H7 (cell line): ENCODE data around the gene CCDC71L. TPM values are rescaled to one million over a fixed set of nuclear protein-coding genes. Genes with fewer than 3 reads are reported as not detected.

Experiments used
- DNase-seq: peaks from one replicate; pipeline ENCODE4 v3.0.0; 2012
- H3K27me3 ChIP-seq: 2 replicates; pipeline ENCODE4 v1.6.0; 2011; ENCODE audit warnings: mild to moderate bottlenecking, low read length; ENCODE audit not compliant: control insufficient read depth, insufficient read depth
- H3K36me3 ChIP-seq: replicated peaks from 2 replicates; pipeline ENCODE4 v1.5.1; 2011; ENCODE audit warnings: low read length; ENCODE audit not compliant: control insufficient read depth, insufficient read depth
- H3K4me3 ChIP-seq: 2 replicates; pipeline ENCODE4 v1.5.1; 2011; ENCODE audit warnings: low read depth, mild to moderate bottlenecking, control low read depth, low read length, moderate library complexity; ENCODE audit not compliant: insufficient read depth
- total RNA-seq: library from RNA; depleted of rRNA; stranded (reverse); fragments of >200 nt; shearing (Covaris generic); gene quantifications from 2 replicates; pipeline ENCODE4 v1.2.3, GENCODE V29; 2014

Gene CCDC71L
- total RNA-seq, 1 experiment from 2014 or later: 34.8 TPM

DNA sequence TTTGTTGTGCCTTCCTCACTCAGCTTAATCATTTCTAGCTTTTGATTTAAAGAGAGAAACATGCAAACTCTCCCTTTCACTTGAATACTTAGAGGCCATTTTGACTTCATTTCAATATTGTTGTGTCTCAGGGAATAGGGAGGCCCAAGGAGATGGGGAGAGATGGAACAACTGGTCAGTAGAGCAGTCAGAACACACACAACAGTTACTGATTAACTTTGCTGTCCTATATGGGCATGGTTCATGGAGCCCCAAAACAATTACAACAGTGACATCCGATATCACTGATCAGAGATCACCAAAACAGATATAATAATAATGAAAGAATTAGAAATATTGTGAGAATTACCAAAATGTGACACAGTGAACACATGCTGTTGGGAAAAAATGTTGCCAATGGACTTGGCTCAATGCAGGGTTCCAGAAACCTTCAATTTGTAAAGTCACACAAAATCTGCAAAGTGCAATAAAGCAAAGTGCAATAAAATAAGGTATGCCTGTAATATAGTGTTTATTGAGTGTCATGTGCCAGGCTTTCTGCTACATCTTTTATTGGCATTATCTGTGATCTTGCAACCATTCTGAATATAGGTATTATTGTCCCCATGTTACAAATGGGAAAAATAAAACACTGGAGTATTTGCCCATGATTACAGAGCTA is 38.2 kb downstream of the CCDC71L start:
- Histone ChIP-seq H3K36me3 (no peaks in the 10 kb centered on the region), H3K27me3 (no peaks in the 10 kb centered on the region), H3K4me3 (no peak overlapping the region)
- no peak for DNase-seq

DNA sequence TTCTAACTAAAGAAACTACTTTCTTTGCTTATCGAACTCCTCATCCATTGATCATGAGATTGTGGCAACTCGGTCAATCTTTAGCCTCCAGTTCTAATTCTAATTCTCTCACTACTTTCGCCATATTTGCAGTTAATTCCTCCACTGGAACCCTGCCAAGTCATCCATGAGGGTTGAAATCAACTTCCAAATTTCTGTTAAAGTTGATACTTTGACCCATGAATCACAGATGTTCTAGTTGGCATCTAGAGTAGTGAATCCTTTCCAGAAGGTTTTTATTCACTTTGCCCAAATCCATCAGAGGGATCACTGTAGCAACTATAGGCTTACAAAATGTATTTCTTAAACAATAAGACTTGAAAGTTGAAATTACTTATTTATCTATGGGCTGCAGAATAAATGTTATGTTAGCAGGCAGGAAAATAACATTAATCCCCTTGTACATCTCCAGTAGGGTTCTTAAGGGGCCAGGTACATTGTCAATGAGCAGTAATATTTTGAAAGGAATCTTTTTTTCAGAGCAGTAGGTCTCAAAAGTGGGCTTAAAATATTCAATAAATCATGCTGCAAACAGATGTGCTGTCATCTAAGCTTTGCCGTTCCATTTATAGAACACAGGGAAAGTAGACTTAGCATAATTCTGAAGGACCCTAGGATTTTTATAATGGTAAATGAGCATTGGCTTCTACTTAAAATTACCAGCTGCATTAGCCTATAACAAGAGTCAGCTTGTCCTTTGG is 39.4 kb downstream of the CCDC71L start:
- Histone ChIP-seq H3K27me3 (no peaks in the 10 kb centered on the region), H3K4me3 (no peak overlapping the region)
- no peak for DNase-seq

DNA sequence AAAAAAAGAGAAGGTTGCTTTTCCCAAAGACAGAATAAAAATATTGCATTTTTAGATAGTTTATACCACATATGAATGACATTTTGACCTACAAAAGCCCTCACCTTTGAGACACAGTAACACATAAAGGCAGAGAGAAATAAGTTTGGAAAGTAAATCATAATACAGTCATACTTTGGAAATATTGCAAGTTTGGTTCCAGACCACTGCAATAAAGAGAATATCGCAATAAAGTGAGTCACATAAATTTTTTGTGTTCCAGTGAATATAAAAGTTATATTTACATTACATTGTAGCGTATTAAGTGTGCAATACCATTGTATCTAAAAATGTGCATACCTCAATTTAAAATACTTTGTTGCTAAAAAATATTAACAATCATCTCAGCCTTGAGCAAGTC is 40.3 kb downstream of the CCDC71L start:
- no peak for DNase-seq
- H3K27me3 ChIP-seq: no peaks in the 10 kb centered on the region
- H3K4me3 ChIP-seq: no peak overlapping the region
- H3K36me3 ChIP-seq: no peaks in the 10 kb centered on the region

More for the DNA sequence above, 39.4 kb downstream of the CCDC71L start:
- no peaks in the 10 kb centered on the region for H3K36me3 ChIP-seq

DNA sequence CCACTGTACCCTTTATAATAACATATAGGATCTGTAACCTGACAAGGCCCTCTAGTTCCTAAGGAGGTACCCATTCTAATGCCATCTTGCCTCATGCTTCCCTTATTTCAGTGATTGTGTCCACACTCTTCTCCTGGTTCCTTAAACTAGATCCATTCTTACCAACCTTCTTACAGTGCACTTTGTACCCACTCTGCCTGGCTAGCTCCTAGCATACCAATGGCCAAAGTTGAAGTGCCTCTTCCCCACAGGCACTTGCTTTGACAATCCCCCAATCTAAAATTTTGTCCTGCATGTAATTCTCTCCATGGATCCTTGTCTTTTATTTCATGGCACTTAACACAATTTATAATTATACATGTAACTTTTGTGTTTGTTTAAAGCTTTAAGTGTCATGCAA is 40.9 kb downstream of the CCDC71L start:
- Histone ChIP-seq H3K4me3 (no peak overlapping the region), H3K36me3 (no peaks in the 10 kb centered on the region), H3K27me3 (no peaks in the 10 kb centered on the region)
- DNase-seq: no peak

DNA sequence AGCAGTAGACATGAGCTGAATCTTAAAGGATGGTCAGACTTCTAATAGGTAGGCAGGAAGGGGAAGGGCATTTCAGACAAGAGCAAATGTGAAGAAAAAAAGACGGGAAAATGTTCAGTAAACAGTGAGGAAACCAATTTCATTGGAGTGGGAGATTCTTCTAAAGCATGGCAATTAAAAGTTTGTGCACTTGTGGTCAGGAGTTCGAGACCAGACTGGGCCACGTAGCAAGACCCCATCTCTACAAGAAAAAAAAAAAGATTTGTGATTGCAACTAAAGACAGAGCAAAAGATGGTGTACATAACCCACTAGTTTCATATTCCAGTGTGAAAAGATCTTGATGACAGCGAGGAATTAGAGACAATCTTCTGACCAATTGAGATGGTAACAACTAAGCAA is 41.7 kb downstream of the CCDC71L start:
- no peak for DNase-seq
- no peaks in the 10 kb centered on the region for H3K27me3 ChIP-seq
- no peak overlapping the region for H3K4me3 ChIP-seq
- H3K36me3 ChIP-seq: no peaks in the 10 kb centered on the region

DNA sequence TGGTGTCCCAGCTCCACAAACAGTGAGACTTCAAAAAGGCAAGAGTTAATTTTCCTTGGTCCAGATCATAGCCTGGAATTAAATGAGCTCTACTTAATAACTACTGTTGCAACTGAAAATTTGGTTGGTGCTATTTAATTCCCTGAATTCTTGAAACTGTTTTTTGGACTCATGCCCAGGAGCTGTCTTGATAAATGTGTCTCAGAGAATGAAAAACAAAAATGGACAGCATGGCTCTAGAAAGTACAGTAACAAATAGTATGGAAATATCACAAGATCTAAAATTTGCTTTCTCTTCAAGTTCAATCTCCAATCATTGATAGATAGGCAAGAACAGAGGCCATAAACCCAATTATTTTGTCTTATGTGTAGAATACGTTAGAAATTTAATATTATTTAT is 42.5 kb downstream of the CCDC71L start:
- DNase-seq: no peak
- H3K27me3 ChIP-seq: no peaks in the 10 kb centered on the region

DNA sequence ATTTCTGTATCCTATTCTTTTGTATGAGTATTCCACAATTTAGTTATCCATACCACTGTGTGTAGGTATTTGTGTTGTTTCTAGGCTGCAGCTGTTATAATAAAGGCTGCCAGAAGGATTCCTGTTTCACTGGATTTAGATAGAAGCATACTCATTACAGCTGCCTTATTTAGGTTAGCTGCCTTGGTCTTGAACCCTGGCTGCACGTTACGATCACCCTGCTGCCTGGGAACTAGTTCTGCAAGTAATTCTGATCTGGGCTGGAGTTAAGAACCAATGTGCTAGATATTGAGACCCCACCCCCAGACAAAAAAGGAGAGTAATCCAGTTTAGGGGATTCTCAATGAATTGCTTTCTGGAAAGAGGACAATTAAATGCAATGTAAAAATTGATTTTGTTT is 43.1 kb downstream of the CCDC71L start:
- Histone ChIP-seq H3K27me3 (no peaks in the 10 kb centered on the region), H3K4me3 (no peak overlapping the region), H3K36me3 (no peaks in the 10 kb centered on the region)
- DNase-seq: no peak

More for the DNA sequence above, 42.5 kb downstream of the CCDC71L start:
- no peak overlapping the region for H3K4me3 ChIP-seq
- H3K36me3 ChIP-seq: no peaks in the 10 kb centered on the region

DNA sequence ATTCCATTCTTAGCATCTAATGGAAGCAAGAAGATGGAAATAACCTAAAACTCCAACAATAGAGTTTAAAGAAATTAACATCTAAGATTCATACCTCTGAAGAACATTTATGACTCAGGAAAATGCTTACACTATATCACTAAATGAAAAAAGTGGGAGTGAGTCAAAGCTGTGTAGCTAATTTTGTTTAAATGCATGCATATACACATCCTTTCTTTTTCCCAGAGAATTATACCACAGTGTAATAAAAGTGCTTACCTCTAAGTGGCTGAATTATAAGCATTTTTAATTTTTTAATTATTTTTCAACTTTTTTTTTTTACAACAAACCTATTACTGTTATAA is 44.3 kb downstream of the CCDC71L start:
- Histone ChIP-seq H3K4me3 (no peak overlapping the region), H3K36me3 (no peaks in the 10 kb centered on the region), H3K27me3 (no peaks in the 10 kb centered on the region)
- DNase-seq: no peak

DNA sequence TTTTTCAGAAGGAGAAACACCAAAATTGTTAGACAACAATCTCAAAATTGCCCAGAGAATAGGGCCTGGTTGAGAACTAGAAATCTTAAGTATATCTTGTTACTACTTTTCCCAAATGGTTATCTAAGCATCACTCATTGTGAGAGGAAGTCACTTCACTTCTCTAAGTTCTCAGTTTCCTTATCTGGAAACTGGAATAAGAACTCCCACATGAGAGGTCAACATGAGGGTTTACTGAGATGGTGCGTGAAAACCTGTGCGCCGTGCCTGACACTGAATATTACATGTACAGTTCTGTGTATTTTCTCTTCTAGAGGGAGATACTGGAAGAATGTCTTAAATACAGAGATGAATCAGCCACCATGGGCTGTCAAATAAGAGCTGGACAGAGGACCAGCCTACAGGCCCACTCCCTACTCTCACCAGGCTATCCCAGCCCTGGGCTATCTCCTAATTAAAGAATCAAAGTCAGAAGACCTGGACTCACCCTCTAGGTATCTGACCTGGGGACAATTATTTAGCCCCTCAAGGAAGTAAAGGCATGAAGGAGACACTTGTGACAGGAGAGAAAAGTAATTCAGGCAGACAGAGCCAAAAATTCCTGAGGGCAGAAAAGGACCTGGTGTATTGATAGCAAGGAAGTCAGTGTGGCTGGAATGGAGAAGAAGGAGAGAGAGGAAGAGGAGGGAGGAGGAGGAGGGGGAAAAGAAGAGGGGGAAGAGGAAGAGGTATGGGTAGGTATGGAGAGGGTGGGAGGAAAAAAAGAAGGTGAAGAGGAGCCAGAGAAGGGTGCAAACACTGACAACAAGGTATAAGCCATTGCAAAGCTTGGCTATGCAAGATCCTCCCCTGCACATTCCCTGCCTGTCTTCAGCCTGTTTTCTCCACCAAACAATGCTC is 44.9 kb downstream of the CCDC71L start:
- DNase-seq: no peak
- H3K36me3 ChIP-seq: no peaks in the 10 kb centered on the region
- no peak overlapping the region for H3K4me3 ChIP-seq
- H3K27me3 ChIP-seq: no peaks in the 10 kb centered on the region

DNA sequence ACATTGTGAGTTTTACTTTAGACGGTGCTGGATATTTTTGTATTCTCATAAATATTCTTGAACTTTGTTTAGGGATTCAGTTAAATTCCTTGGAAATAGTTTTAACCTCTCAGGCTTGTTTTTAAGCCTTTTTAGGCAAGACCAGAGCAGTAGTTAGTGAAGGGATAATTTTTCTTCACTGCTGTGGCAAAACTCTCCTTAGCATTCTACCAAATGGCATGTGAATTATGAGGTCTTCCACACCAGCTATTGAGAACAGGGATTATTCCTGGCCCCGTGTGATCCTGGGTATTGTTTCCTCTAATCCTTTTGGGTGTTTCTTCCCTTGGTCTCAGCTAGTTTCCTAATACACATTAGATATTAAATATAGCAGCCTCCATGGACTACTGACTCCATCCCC is 46.2 kb downstream of the CCDC71L start:
- DNase-seq: no peak
- H3K27me3 ChIP-seq: no peaks in the 10 kb centered on the region
- H3K4me3 ChIP-seq: no peak overlapping the region
- no peaks in the 10 kb centered on the region for H3K36me3 ChIP-seq

DNA sequence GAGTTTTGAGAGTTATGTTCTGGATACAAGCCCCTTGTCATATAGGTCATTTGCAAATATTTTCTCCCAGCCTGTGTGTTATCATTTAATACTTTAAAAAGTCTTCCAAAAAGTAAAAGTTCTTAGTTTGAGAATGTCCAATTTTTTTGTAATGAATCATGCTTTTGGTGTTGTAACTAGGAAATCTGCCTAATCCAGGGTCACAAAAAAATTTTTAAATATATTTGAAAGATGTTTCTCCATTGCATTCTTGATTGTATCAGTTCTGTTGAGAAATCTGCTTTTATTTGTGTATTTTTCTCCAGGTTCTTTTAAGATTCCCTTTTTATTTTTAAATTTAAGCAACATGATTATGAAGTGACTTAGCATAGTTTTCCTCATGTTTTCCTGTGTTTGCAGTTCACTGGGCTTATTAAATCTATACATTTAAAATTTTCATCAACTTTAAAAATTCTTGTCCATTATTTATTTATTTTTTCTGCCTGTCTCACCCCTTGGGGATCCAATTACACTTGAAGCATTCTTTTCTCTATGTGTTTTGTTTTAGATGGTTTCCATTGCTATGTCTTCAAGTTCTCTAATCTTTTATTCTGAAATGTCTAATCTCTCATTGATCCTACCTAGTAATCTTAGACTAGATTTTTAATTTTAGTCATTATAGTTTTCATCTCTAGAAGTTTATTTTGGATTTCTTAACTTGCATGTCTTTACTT is 47.0 kb downstream of the CCDC71L start:
- no peak for DNase-seq
- no peak overlapping the region for H3K4me3 ChIP-seq
- no peaks in the 10 kb centered on the region for H3K27me3 ChIP-seq
- H3K36me3 ChIP-seq: no peaks in the 10 kb centered on the region

DNA sequence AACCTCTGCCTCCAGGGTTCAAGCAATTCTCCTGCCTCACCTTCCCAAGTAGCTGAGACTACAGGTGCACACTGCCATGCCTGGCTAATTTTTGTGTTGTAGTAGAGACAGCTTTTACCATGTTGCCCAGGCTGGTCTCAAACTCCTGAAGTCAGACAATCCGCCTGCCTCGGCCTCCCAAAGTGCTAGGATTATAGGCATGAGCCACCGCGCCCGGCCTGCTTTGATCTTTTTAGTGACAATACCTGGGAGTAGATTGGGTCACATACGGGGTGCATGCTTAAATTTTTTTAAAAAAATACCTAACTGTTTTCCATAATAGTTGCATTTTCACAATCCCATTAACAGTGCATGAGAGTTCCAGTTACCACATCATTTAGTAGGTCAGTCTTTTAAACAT is 47.7 kb downstream of the CCDC71L start:
- no peak for DNase-seq
- Histone ChIP-seq H3K36me3 (no peaks in the 10 kb centered on the region), H3K27me3 (no peaks in the 10 kb centered on the region), H3K4me3 (no peak overlapping the region)

DNA sequence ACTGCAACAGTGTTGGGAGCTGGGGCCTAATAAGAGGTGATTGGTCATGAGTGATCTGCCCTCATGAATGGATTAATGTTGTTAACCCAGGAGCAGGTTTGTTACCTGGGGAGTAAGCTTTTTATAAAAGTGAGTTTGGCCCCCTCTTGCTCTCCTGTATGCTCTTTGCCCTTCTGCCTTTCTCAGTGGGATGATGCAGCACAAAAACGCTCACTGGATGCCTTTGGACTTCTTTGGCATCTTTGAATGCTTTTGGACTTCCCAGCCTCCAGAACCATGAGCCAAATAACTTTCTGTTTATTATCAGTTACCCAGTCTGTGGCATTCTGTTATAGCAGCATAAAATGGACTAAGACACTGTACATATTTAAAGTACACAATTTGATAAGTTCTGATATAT is 48.5 kb downstream of the CCDC71L start:
- no peak for DNase-seq
- Histone ChIP-seq H3K27me3 (no peaks in the 10 kb centered on the region), H3K4me3 (no peak overlapping the region), H3K36me3 (no peaks in the 10 kb centered on the region)

DNA sequence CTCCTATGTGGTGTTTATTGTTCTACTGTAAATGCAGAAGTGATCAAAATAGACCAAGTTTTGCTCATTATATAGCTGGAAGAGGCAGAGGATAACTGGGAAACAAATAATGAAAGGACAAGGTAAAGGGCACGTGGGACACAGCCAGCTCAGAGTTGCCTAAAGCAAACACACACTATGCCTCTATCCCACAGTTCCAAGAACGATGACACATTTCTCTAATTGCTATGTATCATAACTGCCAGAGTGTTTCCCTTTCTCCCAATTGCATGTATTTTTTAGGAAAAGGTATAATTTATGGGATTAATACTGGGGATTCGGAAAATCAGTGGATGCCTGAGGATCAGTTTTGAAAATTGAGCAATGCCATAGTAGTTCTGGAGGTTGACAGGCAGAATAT is 49.0 kb downstream of the CCDC71L start:
- H3K36me3 ChIP-seq: no peaks in the 10 kb centered on the region
- H3K27me3 ChIP-seq: no peaks in the 10 kb centered on the region
- H3K4me3 ChIP-seq: no peak overlapping the region
- DNase-seq: no peak
